Neural cell (in vitro differentiated cells): ENCODE data around the gene INAFM1.

ENCODE experiments used
- EP300 ChIP-seq: fragments of 450-650 bp; conservative IDR thresholded peaks from 2 replicates; pipeline ENCODE4 v1.6.1; 2014; ENCODE audit warnings: antibody characterized with exemption, mild to moderate bottlenecking, moderate library complexity; ENCODE audit not compliant: poor library complexity, severe bottlenecking
- EZH2 ChIP-seq: fragments of 200-600, 300-800 bp; shearing (Covaris generic), sonication (generic); IDR thresholded peaks from 2 replicates; pipeline ENCODE4 v1.6.1; 2014; ENCODE audit warnings: antibody characterized with exemption, low read length, borderline replicate concordance, mild to moderate bottlenecking; ENCODE audit not compliant: insufficient read depth, poor library complexity, severe bottlenecking
- TF ChIP-seq, protein P1 (sequence below): fragments of 450-650 bp; IDR thresholded peaks from 2 replicates; pipeline ENCODE4 v1.5.1; 2014; ENCODE audit warnings: antibody characterized with exemption, mild to moderate bottlenecking, moderate library complexity; ENCODE audit not compliant: poor library complexity, severe bottlenecking

DNA sequence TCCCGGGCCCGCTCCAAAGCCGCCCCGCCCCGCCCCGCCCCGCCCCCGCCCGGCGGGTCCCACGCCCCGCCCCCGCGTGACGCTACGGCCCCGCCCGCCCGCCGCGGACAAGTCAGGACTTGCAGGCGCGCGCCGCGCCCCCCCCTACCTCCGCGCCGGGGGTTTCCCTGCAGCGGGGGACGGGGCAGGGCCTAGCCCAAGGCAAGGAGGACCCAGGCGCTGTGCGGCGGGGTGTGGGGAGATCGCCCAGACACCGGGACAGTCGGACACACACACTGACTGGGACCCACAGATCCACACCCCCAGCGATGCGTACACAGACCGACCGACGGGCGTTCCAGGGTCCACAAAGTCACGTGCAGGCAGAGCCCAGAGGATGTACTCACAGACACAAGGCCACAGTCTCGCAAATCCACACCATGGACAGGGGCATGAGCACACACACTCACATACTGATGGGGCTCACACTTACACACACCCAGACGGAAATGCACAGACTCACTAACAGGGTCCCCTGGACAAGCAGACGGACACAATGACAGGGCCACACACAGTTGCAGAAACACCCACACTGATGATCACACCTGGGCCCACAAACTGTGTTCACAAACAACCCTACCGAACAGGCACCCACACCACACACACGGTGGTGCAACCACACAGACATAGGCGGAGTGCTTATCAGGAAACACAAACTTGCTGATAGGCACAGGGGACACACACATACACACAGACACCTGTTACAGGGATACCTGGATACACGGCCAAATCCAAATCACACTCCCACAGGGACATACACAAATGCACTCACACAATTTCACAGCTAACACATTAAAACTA lies 43.2 kb upstream of the INAFM1 start:
- TF ChIP-seq EP300 (no peak), EZH2 (no peak)
- TF ChIP-seq, protein P1, sequence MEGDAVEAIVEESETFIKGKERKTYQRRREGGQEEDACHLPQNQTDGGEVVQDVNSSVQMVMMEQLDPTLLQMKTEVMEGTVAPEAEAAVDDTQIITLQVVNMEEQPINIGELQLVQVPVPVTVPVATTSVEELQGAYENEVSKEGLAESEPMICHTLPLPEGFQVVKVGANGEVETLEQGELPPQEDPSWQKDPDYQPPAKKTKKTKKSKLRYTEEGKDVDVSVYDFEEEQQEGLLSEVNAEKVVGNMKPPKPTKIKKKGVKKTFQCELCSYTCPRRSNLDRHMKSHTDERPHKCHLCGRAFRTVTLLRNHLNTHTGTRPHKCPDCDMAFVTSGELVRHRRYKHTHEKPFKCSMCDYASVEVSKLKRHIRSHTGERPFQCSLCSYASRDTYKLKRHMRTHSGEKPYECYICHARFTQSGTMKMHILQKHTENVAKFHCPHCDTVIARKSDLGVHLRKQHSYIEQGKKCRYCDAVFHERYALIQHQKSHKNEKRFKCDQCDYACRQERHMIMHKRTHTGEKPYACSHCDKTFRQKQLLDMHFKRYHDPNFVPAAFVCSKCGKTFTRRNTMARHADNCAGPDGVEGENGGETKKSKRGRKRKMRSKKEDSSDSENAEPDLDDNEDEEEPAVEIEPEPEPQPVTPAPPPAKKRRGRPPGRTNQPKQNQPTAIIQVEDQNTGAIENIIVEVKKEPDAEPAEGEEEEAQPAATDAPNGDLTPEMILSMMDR: no peak
